RWPE2 (cell line): Measurements from ENCODE around the gene CNTNAP2.

Source experiments
- ATAC-seq: fragments of 200-7000 bp; cut with Tn5 transposase; 3 replicates; pipeline ENCODE4 v1.9.1; 2021; ENCODE audit warnings: low read depth
- DNase-seq: peaks from one replicate; pipeline ENCODE4 v3.0.0-alpha.2; 2020; ENCODE audit warnings: low spot score
- H3K27ac ChIP-seq: fragments of 450-650 bp; 2 replicates; pipeline ENCODE4 v1.5.1; 2017; ENCODE audit warnings: mild to moderate bottlenecking; ENCODE audit not compliant: poor library complexity, severe bottlenecking
- H3K27me3 ChIP-seq: fragments of 250-450 bp; sonication (Bioruptor Pico); 2 replicates; pipeline ENCODE4 v1.5.1; 2021; ENCODE audit warnings: mild to moderate bottlenecking, moderate library complexity; ENCODE audit not compliant: insufficient read depth, poor library complexity, severe bottlenecking
- H3K36me3 ChIP-seq: fragments of 250-450 bp; sonication (Bioruptor Pico); 2 replicates; pipeline ENCODE4 v1.5.1; 2020; ENCODE audit warnings: low read depth, mild to moderate bottlenecking, moderate library complexity
- H3K4me1 ChIP-seq: fragments of 250-450 bp; sonication (Bioruptor Pico); 2 replicates; pipeline ENCODE4 v1.5.1; 2021; ENCODE audit warnings: mild to moderate bottlenecking, moderate library complexity; ENCODE audit not compliant: insufficient read depth, poor library complexity, severe bottlenecking
- H3K4me3 ChIP-seq: fragments of 250-450 bp; sonication (Bioruptor Pico); 2 replicates; pipeline ENCODE4 v1.5.1; 2021; ENCODE audit warnings: mild to moderate bottlenecking, moderate library complexity; ENCODE audit not compliant: severe bottlenecking
- H3K9me3 ChIP-seq: fragments of 250-450 bp; sonication (Bioruptor Pico); 2 replicates; pipeline ENCODE4 v1.5.1; 2021; ENCODE audit warnings: mild to moderate bottlenecking, moderate library complexity; ENCODE audit not compliant: severe bottlenecking
- CTCF ChIP-seq: fragments of 450-650 bp; IDR thresholded peaks from one replicate; pipeline ENCODE4 v1.5.1; 2017; ENCODE audit warnings: mild to moderate bottlenecking, moderate library complexity; ENCODE audit not compliant: poor library complexity, severe bottlenecking

The CNTNAP2 gene

GRCh38 chr7:147992698-147993097, 1876.1 kb downstream of the CNTNAP2 start:
- no peaks in the 10 kb centered on the region for H3K4me1 ChIP-seq
- H3K9me3 ChIP-seq, result no peaks in the 10 kb centered on the region
- H3K4me3 ChIP-seq, result no peak overlapping the region
- H3K27ac ChIP-seq, result no peak overlapping the region
- TF ChIP-seq CTCF, result no peak
- no peak for ATAC-seq
- DNase-seq, result no peak
- H3K27me3 ChIP-seq, result peaks cover 4% of the 10 kb centered on the region
- no peaks in the 10 kb centered on the region for H3K36me3 ChIP-seq

GRCh38 chr7:147997636-147998035, 1881.0 kb downstream of the CNTNAP2 start:
- H3K4me3 ChIP-seq, result no peak overlapping the region
- H3K4me1 ChIP-seq, result no peaks in the 10 kb centered on the region
- H3K27ac ChIP-seq, result no peak overlapping the region
- H3K27me3 ChIP-seq, result peaks cover 4% of the 10 kb centered on the region
- no peaks in the 10 kb centered on the region for H3K9me3 ChIP-seq
- H3K36me3 ChIP-seq, result no peaks in the 10 kb centered on the region
- no peak for TF ChIP-seq CTCF
- ATAC-seq (no peak), DNase-seq (no peak)

DNA sequence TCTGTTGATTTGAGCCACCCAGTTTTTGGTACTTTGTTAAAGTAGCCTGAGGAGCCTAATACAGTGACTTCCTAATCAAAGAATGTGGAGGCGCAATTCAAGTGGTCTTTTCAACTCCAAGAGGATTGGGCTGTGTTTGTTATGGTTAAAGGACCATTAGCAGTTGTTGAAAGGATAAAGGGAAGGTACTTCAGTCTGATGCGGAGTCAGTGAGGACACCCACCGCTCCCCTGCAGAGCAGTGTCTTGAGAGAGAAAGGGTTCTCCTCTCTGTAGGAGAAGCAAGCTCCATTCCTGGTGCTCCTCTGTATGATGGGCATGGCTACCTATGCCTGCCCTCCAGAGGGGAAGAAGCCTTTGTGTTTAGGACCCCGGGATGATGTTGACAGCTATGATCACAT, 1883.4 kb downstream of the CNTNAP2 start:
- TF ChIP-seq CTCF, result no peak
- no peaks in the 10 kb centered on the region for H3K9me3 ChIP-seq
- no peak overlapping the region for H3K27ac ChIP-seq
- H3K4me3 ChIP-seq, result no peak overlapping the region
- no peak for ATAC-seq
- no peaks in the 10 kb centered on the region for H3K4me1 ChIP-seq
- DNase-seq, result no peak
- H3K27me3 ChIP-seq, result no peaks in the 10 kb centered on the region
- no peaks in the 10 kb centered on the region for H3K36me3 ChIP-seq

- no peaks in the 10 kb centered on the region for H3K36me3 ChIP-seq
- ATAC-seq (no peak), DNase-seq (no peak)
- TF ChIP-seq CTCF, result no peak
- H3K4me3 ChIP-seq, result no peak overlapping the region
- H3K9me3 ChIP-seq, result peaks cover 4% of the 10 kb centered on the region
- no peak overlapping the region for H3K27ac ChIP-seq
- H3K4me1 ChIP-seq, result no peaks in the 10 kb centered on the region
- H3K27me3 ChIP-seq, result peaks cover 4% of the 10 kb centered on the region
Observed at GRCh38 chr7:148011753-148012152, 1895.2 kb downstream of the CNTNAP2 start.

DNA sequence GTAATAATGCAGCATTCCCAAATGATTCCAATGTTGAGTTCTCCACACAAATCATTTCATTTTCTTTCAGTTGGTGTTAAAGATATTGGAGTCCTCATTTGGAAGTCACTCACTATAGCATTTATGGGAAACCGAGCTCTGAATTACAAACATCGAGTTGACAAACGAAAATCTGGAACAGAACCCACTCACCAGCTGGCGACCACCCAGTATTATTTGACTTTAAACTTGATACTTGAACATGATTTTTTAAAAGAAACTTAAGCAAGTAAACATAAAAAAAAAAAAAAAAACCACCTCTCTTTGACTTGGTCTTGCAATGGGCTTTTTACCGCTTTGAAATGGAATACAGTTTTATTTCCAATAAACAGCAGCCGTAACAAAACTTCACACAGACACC, 1897.4 kb downstream of the CNTNAP2 start:
- ATAC-seq (no peak), DNase-seq (no peak)
- TF ChIP-seq CTCF, result no peak
- Histone ChIP-seq H3K4me3 (no peak overlapping the region), H3K27me3 (peaks cover 4% of the 10 kb centered on the region), H3K36me3 (no peaks in the 10 kb centered on the region), H3K27ac (no peak overlapping the region), H3K9me3 (peaks cover 3% of the 10 kb centered on the region), H3K4me1 (no peaks in the 10 kb centered on the region)
